Gastroesophageal sphincter (tissue), 3 donors: ENCODE data around the gene TNXB.

Source experiments
- POLR2A ChIP-seq, 2 donors: fragments of 450-650 bp; IDR thresholded peaks; one replicate each; pipeline ENCODE4 v1.6.1; 2017; ENCODE audit warnings: antibody characterized with exemption in 2 of 2, mild to moderate bottlenecking in 2 of 2, moderate library complexity in 1 of 2
- TF ChIP-seq, protein P1 (sequence below), 4 experiments: fragments of 200-600 bp in 2 of 4; fragments of 450-650 bp in 2 of 4; sonication (generic) in 1 of 4; IDR thresholded peaks; one replicate each; pipeline ENCODE4 v1.5.1; 2017 to 2019; ENCODE audit warnings: antibody characterized with exemption in 4 of 4, mild to moderate bottlenecking in 2 of 4, moderate library complexity in 2 of 4

DNA sequence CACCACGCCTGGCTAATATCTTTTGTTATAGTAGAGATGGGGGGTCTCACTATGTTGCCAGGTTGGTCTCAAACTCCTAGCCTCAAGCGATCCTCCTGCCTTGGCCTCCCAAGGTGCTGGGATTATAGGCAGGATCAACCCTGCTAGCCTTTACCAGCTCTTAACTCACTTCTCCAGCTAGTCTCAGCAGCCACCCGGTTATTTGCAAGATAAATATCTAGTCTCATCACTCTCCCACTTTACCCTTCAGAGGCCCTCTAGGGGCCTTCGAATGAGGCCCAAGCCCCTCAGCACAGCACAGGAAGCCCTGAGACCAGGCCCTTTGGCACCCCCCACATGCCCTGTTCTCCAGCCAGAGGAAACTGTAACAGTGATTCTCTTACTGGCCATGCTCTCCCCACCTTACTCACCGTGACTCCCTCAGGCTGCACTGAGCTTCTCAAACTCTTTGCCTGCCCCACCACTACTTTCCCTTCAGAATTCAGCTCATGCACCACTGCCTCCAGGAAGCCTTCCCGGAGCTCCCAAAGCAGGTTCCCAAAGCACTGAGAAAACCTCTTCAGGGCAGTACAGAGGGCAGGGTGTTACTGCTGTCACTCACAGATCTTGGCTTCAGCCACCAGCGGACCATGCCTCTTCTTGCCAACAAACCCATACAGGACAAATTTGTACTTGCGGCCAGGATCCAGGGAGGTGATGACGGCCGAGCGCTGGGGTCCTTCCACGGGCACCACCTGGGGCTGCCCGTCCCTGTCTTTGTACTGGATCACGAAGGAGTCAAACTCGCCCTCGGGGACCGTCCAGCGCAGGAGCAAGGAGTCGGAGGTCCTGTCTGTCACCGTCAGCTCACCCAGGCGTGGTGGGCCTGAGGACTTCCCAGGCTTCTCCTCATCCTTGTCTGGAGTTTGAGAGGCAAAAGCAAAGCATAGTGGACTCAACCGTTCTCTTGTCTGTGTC, 25.0 kb downstream of the TNXB start:
- TF ChIP-seq, protein P1, sequence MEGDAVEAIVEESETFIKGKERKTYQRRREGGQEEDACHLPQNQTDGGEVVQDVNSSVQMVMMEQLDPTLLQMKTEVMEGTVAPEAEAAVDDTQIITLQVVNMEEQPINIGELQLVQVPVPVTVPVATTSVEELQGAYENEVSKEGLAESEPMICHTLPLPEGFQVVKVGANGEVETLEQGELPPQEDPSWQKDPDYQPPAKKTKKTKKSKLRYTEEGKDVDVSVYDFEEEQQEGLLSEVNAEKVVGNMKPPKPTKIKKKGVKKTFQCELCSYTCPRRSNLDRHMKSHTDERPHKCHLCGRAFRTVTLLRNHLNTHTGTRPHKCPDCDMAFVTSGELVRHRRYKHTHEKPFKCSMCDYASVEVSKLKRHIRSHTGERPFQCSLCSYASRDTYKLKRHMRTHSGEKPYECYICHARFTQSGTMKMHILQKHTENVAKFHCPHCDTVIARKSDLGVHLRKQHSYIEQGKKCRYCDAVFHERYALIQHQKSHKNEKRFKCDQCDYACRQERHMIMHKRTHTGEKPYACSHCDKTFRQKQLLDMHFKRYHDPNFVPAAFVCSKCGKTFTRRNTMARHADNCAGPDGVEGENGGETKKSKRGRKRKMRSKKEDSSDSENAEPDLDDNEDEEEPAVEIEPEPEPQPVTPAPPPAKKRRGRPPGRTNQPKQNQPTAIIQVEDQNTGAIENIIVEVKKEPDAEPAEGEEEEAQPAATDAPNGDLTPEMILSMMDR (IDR thresholded peaks at IDR 0.05), result no peak
- TF ChIP-seq POLR2A (IDR thresholded peaks at IDR 0.05), result no peak
